WTC11 (cell line): ENCODE results near the gene COL18A1. TPM values are rescaled to one million over a fixed set of nuclear protein-coding genes. Genes with fewer than 3 reads are reported as not detected.

ENCODE experiments used
- MLX ChIP-seq: sonication (generic); formaldehyde crosslinking; IDR thresholded peaks from 2 replicates; pipeline ENCODE4 v1.8.1; 2023; ENCODE audit warnings: mild to moderate bottlenecking, missing genetic modification reagents, moderate library complexity
- ZNF425 ChIP-seq: fragments of 250-450 bp; sonication (Bioruptor Pico); conservative IDR thresholded peaks from 2 replicates; pipeline ENCODE4 v1.9.0; 2021; ENCODE audit warnings: mild to moderate bottlenecking
- microRNA-seq: library from miRNA; unstranded; fragments of <30 nt; microRNA quantifications from one replicate; pipeline ENCODE4 v1.2.0, GENCODE V29; 2022; ENCODE audit warnings: borderline number of aligned reads
- total RNA-seq: library from RNA; stranded (reverse); gene quantifications from 3 replicates; pipeline ENCODE4 v1.2.3, GENCODE V29; 2021
- TF ChIP-seq, protein P1 (sequence below): sonication (generic); formaldehyde crosslinking; IDR thresholded peaks from 2 replicates; pipeline ENCODE4 v1.8.1; 2022; ENCODE audit warnings: low read depth, mild to moderate bottlenecking, moderate library complexity, missing genetic modification reagents, borderline replicate concordance

The COL18A1 gene
- total RNA-seq, 1 experiment from 2014 or later = 231 TPM

GRCh38 chr21:45562965-45563364, 158.0 kb downstream of the COL18A1 start (continued):
- TF ChIP-seq ZNF425 (no peak), MLX (CRISPR knock-in tag) (no peak)
- TF ChIP-seq, protein P1, sequence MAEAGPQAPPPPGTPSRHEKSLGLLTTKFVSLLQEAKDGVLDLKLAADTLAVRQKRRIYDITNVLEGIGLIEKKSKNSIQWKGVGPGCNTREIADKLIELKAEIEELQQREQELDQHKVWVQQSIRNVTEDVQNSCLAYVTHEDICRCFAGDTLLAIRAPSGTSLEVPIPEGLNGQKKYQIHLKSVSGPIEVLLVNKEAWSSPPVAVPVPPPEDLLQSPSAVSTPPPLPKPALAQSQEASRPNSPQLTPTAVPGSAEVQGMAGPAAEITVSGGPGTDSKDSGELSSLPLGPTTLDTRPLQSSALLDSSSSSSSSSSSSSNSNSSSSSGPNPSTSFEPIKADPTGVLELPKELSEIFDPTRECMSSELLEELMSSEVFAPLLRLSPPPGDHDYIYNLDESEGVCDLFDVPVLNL (CRISPR knock-in tag) = no peak

Small RNA genes within 50 kb of the gene (microRNA-seq; reads per million reads assigned to microRNA genes)
- gene MIR6815 = 29.7 reads per million, percentile 46 among the genes with 10 or more reads in this experiment

Other genes starting within 250 kb of the COL18A1 start
- gene POFUT2, start 117.3 kb upstream of the COL18A1 start, total RNA-seq = 37.1 to 41.4 TPM (median 39.7 TPM) in 3 replicates
- gene SLC19A1, start 137.3 kb downstream of the COL18A1 start, total RNA-seq = 27.7 to 29.8 TPM (median 28.3 TPM) in 3 replicates
- gene PCBP3, start 238.6 kb downstream of the COL18A1 start, total RNA-seq = 8.5 to 14.0 TPM (median 11.8 TPM) in 3 replicates